GM12878 (cell line): ENCODE data around the gene ZNF25. TPM values are rescaled to one million over a fixed set of nuclear protein-coding genes. Genes with fewer than 3 reads are reported as not detected.

Experiments
- BRCA1 ChIP-seq: IDR thresholded peaks from 2 replicates; pipeline ENCODE4 v1.6.1; 2011; ENCODE audit warnings: low read depth, low read length, improper control_type of control experiment
- CHD1 ChIP-seq: IDR thresholded peaks from 2 replicates; pipeline ENCODE4 v1.6.1; 2012; ENCODE audit warnings: low read depth, low read length, improper control_type of control experiment
- GATAD2B ChIP-seq: fragments of 450-650 bp; conservative IDR thresholded peaks from 2 replicates; pipeline ENCODE4 v1.6.1; 2017; ENCODE audit warnings: low read depth, mild to moderate bottlenecking, moderate library complexity
- HCFC1 ChIP-seq: fragments of 150-350 bp; IDR thresholded peaks from 2 replicates; pipeline ENCODE4 v1.6.1; 2014; ENCODE audit warnings: low read length
- MYB ChIP-seq: fragments of 150-350 bp; IDR thresholded peaks from 2 replicates; pipeline ENCODE4 v1.6.1; 2014; ENCODE audit warnings: mild to moderate bottlenecking, low read depth, low read length, borderline replicate concordance
- NR2F1 ChIP-seq: fragments of 450-650 bp; conservative IDR thresholded peaks from 2 replicates; pipeline ENCODE4 v1.6.1; 2017; ENCODE audit warnings: mild to moderate bottlenecking
- POLR2A ChIP-seq: IDR thresholded peaks from 2 replicates; pipeline ENCODE4 v1.6.1; 2011; ENCODE audit warnings: low read depth, mild to moderate bottlenecking, low read length
- POLR2AphosphoS5 ChIP-seq: IDR thresholded peaks from 2 replicates; pipeline ENCODE4 v1.6.1; 2011; ENCODE audit warnings: mild to moderate bottlenecking, low read length, inconsistent platforms
- POU2F2 ChIP-seq: IDR thresholded peaks from 3 replicates; pipeline ENCODE4 v1.6.1; 2011; ENCODE audit warnings: low read depth, mild to moderate bottlenecking, low read length, borderline replicate concordance
- RCOR1 ChIP-seq: conservative IDR thresholded peaks from 2 replicates; pipeline ENCODE4 v1.6.1; 2012; ENCODE audit warnings: low read depth, low read length, improper control_type of control experiment
- RELA ChIP-seq: fragments of 450-650 bp; IDR thresholded peaks from 2 replicates; pipeline ENCODE4 v1.8.0; 2014; ENCODE audit warnings: borderline replicate concordance; ENCODE audit not compliant: partially characterized antibody
- RUNX3 ChIP-seq: IDR thresholded peaks from 2 replicates; pipeline ENCODE4 v1.6.1; 2012; ENCODE audit warnings: low read length, inconsistent platforms
- SMARCA5 ChIP-seq: fragments of 450-650 bp; IDR thresholded peaks from 2 replicates; pipeline ENCODE4 v1.6.1; 2017; ENCODE audit warnings: mild to moderate bottlenecking
- SPI1 ChIP-seq: IDR thresholded peaks from 2 replicates; pipeline ENCODE4 v1.6.1; 2011; ENCODE audit warnings: low read depth, mild to moderate bottlenecking, low read length, moderate library complexity, borderline replicate concordance; ENCODE audit not compliant: insufficient read depth
- TAF1 ChIP-seq: IDR thresholded peaks from 2 replicates; pipeline ENCODE4 v1.6.1; 2011; ENCODE audit warnings: mild to moderate bottlenecking, low read depth, low read length, borderline replicate concordance
- WRNIP1 ChIP-seq: IDR thresholded peaks from 2 replicates; pipeline ENCODE4 v1.6.1; 2011; ENCODE audit warnings: low read depth, low read length, improper control_type of control experiment, borderline replicate concordance
- ZNF622 ChIP-seq: fragments of 450-650 bp; IDR thresholded peaks from 2 replicates; pipeline ENCODE4 v1.6.1; 2017; ENCODE audit warnings: mild to moderate bottlenecking, inconsistent platforms
- ZSCAN29 ChIP-seq: fragments of 450-650 bp; IDR thresholded peaks from 2 replicates; pipeline ENCODE4 v1.6.1; 2017; ENCODE audit warnings: mild to moderate bottlenecking, moderate library complexity
- polyA plus RNA-seq, 11 experiments: library from polyadenylated mRNA; depleted of rRNA in 4 of 11; unstranded in 6 of 11; stranded (reverse) in 5 of 11; fragments of >200 nt; fragmentation: Nextera tagmentation in 4 of 11; fragmentation: Illumina TruSeq in 1 of 11; extraction: Ambion mirVana in 4 of 11; extraction: Trizol in 1 of 11; gene quantifications; 1 replicate in 1 of 11; 2 replicates in 10 of 11; pipeline versions ENCODE4 v1.2.1 to v1.2.3, GENCODE V29; 2011 to 2016; ENCODE audit warnings: inconsistent platforms in 2 of 11, missing spikeins in 2 of 11, low read depth in 1 of 11
- total RNA-seq, 4 experiments: library from RNA; depleted of rRNA in 3 of 4; stranded (reverse); fragments of >200 nt in 3 of 4; fragmentation: Illumina TruSeq in 1 of 4; extraction: Trizol in 1 of 4; gene quantifications; 2 replicates each; pipeline versions ENCODE4 v1.2.1 to v1.2.3, GENCODE V29; 2013 to 2021
- TF ChIP-seq, protein P1 (sequence below): IDR thresholded peaks from 2 replicates; pipeline ENCODE4 v1.6.1; 2012; ENCODE audit warnings: low read depth, low read length, improper control_type of control experiment
- TF ChIP-seq, protein P2 (sequence below), 3 experiments: IDR thresholded peaks in 2 of 3; conservative IDR thresholded peaks in 1 of 3; 2 replicates each; pipeline ENCODE4 v1.5.1; 2011; ENCODE audit warnings: low read depth in 3 of 3, low read length in 3 of 3, mild to moderate bottlenecking in 3 of 3, control low read depth in 2 of 3, moderate library complexity in 2 of 3, inconsistent platforms in 1 of 3, mixed read lengths in 1 of 3; ENCODE audit not compliant: control insufficient read depth in 2 of 3, insufficient read depth in 1 of 3; ENCODE audit errors: extremely low read depth in 1 of 3
- TF ChIP-seq, protein P3 (sequence below): IDR thresholded peaks from 2 replicates; pipeline ENCODE4 v1.6.1; 2011; ENCODE audit warnings: low read depth, low read length, improper control_type of control experiment, borderline replicate concordance
- TF ChIP-seq, protein P4 (sequence below): IDR thresholded peaks from 2 replicates; pipeline ENCODE4 v1.6.1; 2012; ENCODE audit warnings: low read length, inconsistent platforms
- TF ChIP-seq, protein P5 (sequence below): fragments of 450-650 bp; IDR thresholded peaks from 2 replicates; pipeline ENCODE4 v1.6.1; 2014; ENCODE audit warnings: mild to moderate bottlenecking

ZNF25 gene
- total and polyA plus RNA-seq, 10 of the 15 experiments (the other 5 are each of a cell fraction or from before 2014, with no cell fraction given): 1.0 to 6.8 (median 3.2) TPM

DNA sequence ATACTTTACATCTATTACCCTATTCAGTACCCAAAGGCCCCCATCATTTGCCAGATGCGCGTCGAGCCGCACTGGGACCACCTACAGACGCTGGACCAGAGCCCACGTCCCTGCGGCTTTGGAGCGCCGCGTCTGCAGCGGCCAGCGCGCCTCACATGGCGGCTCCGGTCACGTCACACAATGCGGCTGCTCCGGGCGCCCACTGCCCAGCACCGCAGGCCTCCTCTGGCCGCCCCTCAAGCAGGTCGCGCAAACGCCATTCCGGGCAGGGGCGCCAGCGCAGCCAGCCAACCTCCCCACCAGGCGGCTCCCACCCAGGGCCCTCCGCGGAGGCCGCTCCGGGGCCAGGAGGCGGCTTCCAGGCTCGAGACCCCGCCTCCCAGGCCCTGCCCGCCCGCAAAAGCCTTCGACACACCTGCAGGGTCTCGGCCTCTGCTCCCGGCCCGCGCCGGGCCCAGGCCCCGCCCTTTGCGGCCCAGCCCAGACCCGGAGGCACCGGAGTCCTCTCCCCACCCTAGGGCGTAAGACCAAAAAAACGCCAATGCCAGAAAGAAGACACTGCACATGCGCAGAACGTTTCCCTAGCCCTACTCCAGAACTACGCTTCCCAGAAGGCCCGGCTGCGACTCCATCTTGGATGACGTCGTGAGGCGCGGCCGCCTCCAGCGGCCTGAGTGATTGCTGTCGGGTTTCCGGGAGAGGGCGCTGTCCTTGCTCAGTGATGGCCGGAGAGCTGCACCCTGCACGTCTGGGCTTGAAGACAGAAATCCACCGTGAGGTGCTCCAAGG lies at the start of gene ZNF25 (continued):
- TF ChIP-seq, protein P1, sequence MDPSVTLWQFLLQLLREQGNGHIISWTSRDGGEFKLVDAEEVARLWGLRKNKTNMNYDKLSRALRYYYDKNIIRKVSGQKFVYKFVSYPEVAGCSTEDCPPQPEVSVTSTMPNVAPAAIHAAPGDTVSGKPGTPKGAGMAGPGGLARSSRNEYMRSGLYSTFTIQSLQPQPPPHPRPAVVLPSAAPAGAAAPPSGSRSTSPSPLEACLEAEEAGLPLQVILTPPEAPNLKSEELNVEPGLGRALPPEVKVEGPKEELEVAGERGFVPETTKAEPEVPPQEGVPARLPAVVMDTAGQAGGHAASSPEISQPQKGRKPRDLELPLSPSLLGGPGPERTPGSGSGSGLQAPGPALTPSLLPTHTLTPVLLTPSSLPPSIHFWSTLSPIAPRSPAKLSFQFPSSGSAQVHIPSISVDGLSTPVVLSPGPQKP: 0 out of 2 replicates have a peak, but pooled peaks have one; percentile 54
- no peak for TF ChIP-seq MYB
- TF ChIP-seq, protein P2, sequence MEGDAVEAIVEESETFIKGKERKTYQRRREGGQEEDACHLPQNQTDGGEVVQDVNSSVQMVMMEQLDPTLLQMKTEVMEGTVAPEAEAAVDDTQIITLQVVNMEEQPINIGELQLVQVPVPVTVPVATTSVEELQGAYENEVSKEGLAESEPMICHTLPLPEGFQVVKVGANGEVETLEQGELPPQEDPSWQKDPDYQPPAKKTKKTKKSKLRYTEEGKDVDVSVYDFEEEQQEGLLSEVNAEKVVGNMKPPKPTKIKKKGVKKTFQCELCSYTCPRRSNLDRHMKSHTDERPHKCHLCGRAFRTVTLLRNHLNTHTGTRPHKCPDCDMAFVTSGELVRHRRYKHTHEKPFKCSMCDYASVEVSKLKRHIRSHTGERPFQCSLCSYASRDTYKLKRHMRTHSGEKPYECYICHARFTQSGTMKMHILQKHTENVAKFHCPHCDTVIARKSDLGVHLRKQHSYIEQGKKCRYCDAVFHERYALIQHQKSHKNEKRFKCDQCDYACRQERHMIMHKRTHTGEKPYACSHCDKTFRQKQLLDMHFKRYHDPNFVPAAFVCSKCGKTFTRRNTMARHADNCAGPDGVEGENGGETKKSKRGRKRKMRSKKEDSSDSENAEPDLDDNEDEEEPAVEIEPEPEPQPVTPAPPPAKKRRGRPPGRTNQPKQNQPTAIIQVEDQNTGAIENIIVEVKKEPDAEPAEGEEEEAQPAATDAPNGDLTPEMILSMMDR (IDR thresholded peaks at IDR 0.05 in 2 of 3, conservative IDR thresholded peaks at IDR 0.05 in 1 of 3; ENCODE audit: control insufficient read depth in 2 of 3, extremely low read depth in 1 of 3, insufficient read depth in 1 of 3, low read depth in 3 of 3, low read length in 3 of 3): peak; percentile 91 to 99 (median 95)
- TF ChIP-seq, protein P3, sequence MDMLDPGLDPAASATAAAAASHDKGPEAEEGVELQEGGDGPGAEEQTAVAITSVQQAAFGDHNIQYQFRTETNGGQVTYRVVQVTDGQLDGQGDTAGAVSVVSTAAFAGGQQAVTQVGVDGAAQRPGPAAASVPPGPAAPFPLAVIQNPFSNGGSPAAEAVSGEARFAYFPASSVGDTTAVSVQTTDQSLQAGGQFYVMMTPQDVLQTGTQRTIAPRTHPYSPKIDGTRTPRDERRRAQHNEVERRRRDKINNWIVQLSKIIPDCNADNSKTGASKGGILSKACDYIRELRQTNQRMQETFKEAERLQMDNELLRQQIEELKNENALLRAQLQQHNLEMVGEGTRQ: no peak
- peak; percentile 93 for TF ChIP-seq POLR2A
- peak; percentile 83; the same call in 1 of the 2 replicates for TF ChIP-seq GATAD2B
- no peak for TF ChIP-seq RELA
- TF ChIP-seq SPI1: no peak
- no peak for TF ChIP-seq ZNF622
- TF ChIP-seq ZSCAN29: no peak; the same call in 1 of the 2 replicates
- peak; percentile 64 for TF ChIP-seq SMARCA5
- TF ChIP-seq POU2F2: 0 out of 3 replicates have a peak, but pooled peaks have one; percentile 37
- TF ChIP-seq, protein P4, sequence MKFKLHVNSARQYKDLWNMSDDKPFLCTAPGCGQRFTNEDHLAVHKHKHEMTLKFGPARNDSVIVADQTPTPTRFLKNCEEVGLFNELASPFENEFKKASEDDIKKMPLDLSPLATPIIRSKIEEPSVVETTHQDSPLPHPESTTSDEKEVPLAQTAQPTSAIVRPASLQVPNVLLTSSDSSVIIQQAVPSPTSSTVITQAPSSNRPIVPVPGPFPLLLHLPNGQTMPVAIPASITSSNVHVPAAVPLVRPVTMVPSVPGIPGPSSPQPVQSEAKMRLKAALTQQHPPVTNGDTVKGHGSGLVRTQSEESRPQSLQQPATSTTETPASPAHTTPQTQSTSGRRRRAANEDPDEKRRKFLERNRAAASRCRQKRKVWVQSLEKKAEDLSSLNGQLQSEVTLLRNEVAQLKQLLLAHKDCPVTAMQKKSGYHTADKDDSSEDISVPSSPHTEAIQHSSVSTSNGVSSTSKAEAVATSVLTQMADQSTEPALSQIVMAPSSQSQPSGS: peak; percentile 80
- TF ChIP-seq, protein P5, sequence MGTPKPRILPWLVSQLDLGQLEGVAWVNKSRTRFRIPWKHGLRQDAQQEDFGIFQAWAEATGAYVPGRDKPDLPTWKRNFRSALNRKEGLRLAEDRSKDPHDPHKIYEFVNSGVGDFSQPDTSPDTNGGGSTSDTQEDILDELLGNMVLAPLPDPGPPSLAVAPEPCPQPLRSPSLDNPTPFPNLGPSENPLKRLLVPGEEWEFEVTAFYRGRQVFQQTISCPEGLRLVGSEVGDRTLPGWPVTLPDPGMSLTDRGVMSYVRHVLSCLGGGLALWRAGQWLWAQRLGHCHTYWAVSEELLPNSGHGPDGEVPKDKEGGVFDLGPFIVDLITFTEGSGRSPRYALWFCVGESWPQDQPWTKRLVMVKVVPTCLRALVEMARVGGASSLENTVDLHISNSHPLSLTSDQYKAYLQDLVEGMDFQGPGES: no peak
- TF ChIP-seq TAF1: no peak
- TF ChIP-seq CHD1: no peak
- no peak; the same call in none of the 2 replicates for TF ChIP-seq NR2F1
- peak; percentile 45; the same call in 1 of the 2 replicates for TF ChIP-seq RUNX3
- TF ChIP-seq WRNIP1: 0 out of 2 replicates have a peak, but pooled peaks have one; percentile 82
- no peak for TF ChIP-seq BRCA1
- TF ChIP-seq RCOR1: no peak
- TF ChIP-seq POLR2AphosphoS5: peak; percentile 59
- peak; percentile 98 for TF ChIP-seq HCFC1
